Stimulated activated CD4-positive, alpha-beta T cell treated with anti-CD3 and anti-CD28 coated beads, Interleukin-15, amount 100 ng/mL, for 1 hour (primary cell): ENCODE data around the gene FAM149A.

Source experiments
- DNase-seq, 2 donors: peaks; one replicate each; pipeline ENCODE4 v3.0.0-alpha.2; 2020; ENCODE audit warnings: low read depth in 1 of 2, low spot score in 1 of 2

The FAM149A gene

GRCh38 chr4:186201010-186201409, 96.5 kb downstream of the FAM149A start:
- no peak for DNase-seq

- peak; percentile 16 to 42 for DNase-seq
These were observed 97.2 kb downstream of the FAM149A start for GRCh38 chr4:186201535-186202230.

- no peak for DNase-seq
These were observed 98.1 kb downstream of the FAM149A start for GRCh38 chr4:186202490-186203140.

GRCh38 chr4:186203406-186203805, 98.9 kb downstream of the FAM149A start:
- no peak for DNase-seq

GRCh38 chr4:186204103-186204559, 99.6 kb downstream of the FAM149A start:
- DNase-seq, result peak in 1 of 2 donors; percentile 51

GRCh38 chr4:186204686-186205085, 100.2 kb downstream of the FAM149A start:
- DNase-seq, result no peak

GRCh38 chr4:186205156-186205555, 100.7 kb downstream of the FAM149A start:
- DNase-seq, result no peak

- no peak for DNase-seq
These were observed 112.0 kb downstream of the FAM149A start for GRCh38 chr4:186216465-186217024.

- DNase-seq, result no peak
These were observed 113.3 kb downstream of the FAM149A start for GRCh38 chr4:186217733-186218293.

- no peak for DNase-seq
These were observed 117.1 kb downstream of the FAM149A start for GRCh38 chr4:186221624-186222023.
